GM23338 (cell line): ENCODE measurements around the gene POLR3G. TPM values are rescaled to one million over a fixed set of nuclear protein-coding genes. Genes with fewer than 3 reads are reported as not detected.

ENCODE experiments used
- ATAC-seq: fragments of 200-7000 bp; cut with Tn5 transposase; 3 replicates; pipeline ENCODE4 v1.9.1; 2020
- DNase-seq: peaks from one replicate; pipeline ENCODE4 v3.0.0-alpha.2; 2015; ENCODE audit warnings: low spot score
- H2AFZ ChIP-seq: fragments of 200-600 bp; sonication (generic); 2 replicates; pipeline ENCODE4 v1.8.0; 2016; ENCODE audit warnings: antibody characterized with exemption, mild to moderate bottlenecking, moderate library complexity
- H3F3A ChIP-seq: fragments of 200-600 bp; sonication (generic); replicated peaks from 2 replicates; pipeline ENCODE4 v1.8.0; 2017; ENCODE audit warnings: antibody characterized with exemption, mixed run types, low read depth
- H3K27ac ChIP-seq: fragments of 200-600 bp; sonication (generic); 2 replicates; pipeline ENCODE4 v1.6.1; 2016; ENCODE audit warnings: low read depth
- H3K27me3 ChIP-seq: fragments of 200-600 bp; sonication (generic); 2 replicates; pipeline ENCODE4 v1.8.0; 2016; ENCODE audit warnings: mild to moderate bottlenecking, mixed run types, moderate library complexity; ENCODE audit not compliant: insufficient read depth
- H3K36me3 ChIP-seq: fragments of 200-600 bp; sonication (generic); 2 replicates; pipeline ENCODE4 v1.8.0; 2016; ENCODE audit warnings: mild to moderate bottlenecking; ENCODE audit not compliant: insufficient read depth
- H3K4me1 ChIP-seq: fragments of 200-600 bp; sonication (generic); 2 replicates; pipeline ENCODE4 v1.8.0; 2016; ENCODE audit warnings: mild to moderate bottlenecking, moderate library complexity; ENCODE audit not compliant: insufficient read depth
- H3K4me2 ChIP-seq: fragments of 200-600 bp; sonication (generic); 2 replicates; pipeline ENCODE4 v1.7.1; 2017; ENCODE audit warnings: mixed run types
- H3K4me3 ChIP-seq: fragments of 200-600 bp; sonication (generic); 2 replicates; pipeline ENCODE4 v1.6.1; 2016; ENCODE audit warnings: mixed run types
- H3K79me2 ChIP-seq: fragments of 200-600 bp; sonication (generic); replicated peaks from 2 replicates; pipeline ENCODE4 v1.8.0; 2017; ENCODE audit warnings: mild to moderate bottlenecking; ENCODE audit not compliant: insufficient read depth
- H3K9me2 ChIP-seq: fragments of 200-600 bp; sonication (generic); 2 replicates; pipeline ENCODE4 v1.8.0; 2017; ENCODE audit not compliant: insufficient read depth
- H4K20me1 ChIP-seq: fragments of 200-600 bp; sonication (generic); replicated peaks from 2 replicates; pipeline ENCODE4 v1.8.0; 2017; ENCODE audit warnings: mild to moderate bottlenecking; ENCODE audit not compliant: insufficient read depth
- H3K27ac Mint-ChIP-seq: 2 replicates; pipeline ENCODE4 v1.8.0; 2020; ENCODE audit warnings: inconsistent platforms, mild to moderate bottlenecking, moderate library complexity, mixed read lengths
- H3K27me3 Mint-ChIP-seq: 3 replicates; pipeline ENCODE4 v1.8.0; 2022; ENCODE audit warnings: low read depth, mild to moderate bottlenecking, moderate library complexity, mixed read lengths, inconsistent platforms; ENCODE audit not compliant: insufficient read depth, poor library complexity
- H3K36me3 Mint-ChIP-seq: 3 replicates; pipeline ENCODE4 v1.8.0; 2021; ENCODE audit warnings: low read depth, mild to moderate bottlenecking, inconsistent platforms, moderate library complexity, mixed read lengths
- H3K4me1 Mint-ChIP-seq: 3 replicates; pipeline ENCODE4 v1.8.0; 2020; ENCODE audit warnings: mild to moderate bottlenecking, inconsistent platforms, mixed read lengths
- H3K4me3 Mint-ChIP-seq: 3 replicates; pipeline ENCODE4 v1.8.0; 2021; ENCODE audit warnings: moderate library complexity, mild to moderate bottlenecking, inconsistent platforms, mixed read lengths
- H3K9me3 Mint-ChIP-seq: 3 replicates; pipeline ENCODE4 v1.8.0; 2020; ENCODE audit warnings: moderate library complexity, mild to moderate bottlenecking, inconsistent platforms, mixed read lengths
- CREB1 ChIP-seq: fragments of 250-450 bp; sonication (Bioruptor Pico); IDR thresholded peaks from 2 replicates; pipeline ENCODE4 v1.5.0; 2020; ENCODE audit warnings: low read depth, mild to moderate bottlenecking, moderate library complexity
- CTCF ChIP-seq, 2 experiments: fragments of 200-600 bp in 1 of 2; sonication (generic) in 1 of 2; conservative IDR thresholded peaks; 2 replicates each; pipeline versions ENCODE4 v1.5.1 to v1.6.1; 2016 to 2017; ENCODE audit warnings: antibody characterized with exemption in 2 of 2, low read depth in 2 of 2, mild to moderate bottlenecking in 2 of 2, moderate library complexity in 1 of 2
- EZH2 ChIP-seq: fragments of 200-600 bp; sonication (generic); IDR thresholded peaks from one replicate; pipeline ENCODE4 v1.8.0; 2017; ENCODE audit warnings: antibody characterized with exemption, mild to moderate bottlenecking, low read depth; ENCODE audit not compliant: unreplicated experiment
- EZH2phosphoT487 ChIP-seq: fragments of 200-600 bp; sonication (generic); IDR thresholded peaks from one replicate; pipeline ENCODE4 v1.8.1; 2018; ENCODE audit warnings: antibody characterized with exemption; ENCODE audit not compliant: unreplicated experiment
- JUNB ChIP-seq: IDR thresholded peaks from one replicate; pipeline ENCODE4 v1.6.1; 2016; ENCODE audit warnings: antibody characterized with exemption; ENCODE audit not compliant: unreplicated experiment
- NANOG ChIP-seq: IDR thresholded peaks from 2 replicates; pipeline ENCODE4 v1.6.1; 2016; ENCODE audit warnings: antibody characterized with exemption, borderline replicate concordance
- POLR2AphosphoS5 ChIP-seq: IDR thresholded peaks from 2 replicates; pipeline ENCODE4 v1.6.1; 2016; ENCODE audit warnings: antibody characterized with exemption, low read depth
- STAT1 ChIP-seq: IDR thresholded peaks from one replicate; pipeline ENCODE4 v1.6.1; 2016; ENCODE audit warnings: antibody characterized with exemption; ENCODE audit not compliant: unreplicated experiment
- ZNF114 ChIP-seq: fragments of 250-450 bp; sonication (Bioruptor Pico); IDR thresholded peaks from 2 replicates; pipeline ENCODE4 v1.5.0; 2020; ENCODE audit warnings: mild to moderate bottlenecking, moderate library complexity
- ZNF331 ChIP-seq: fragments of 250-450 bp; sonication (Bioruptor Pico); IDR thresholded peaks from 2 replicates; pipeline ENCODE4 v1.5.0; 2020; ENCODE audit warnings: low read depth, mild to moderate bottlenecking, moderate library complexity
- polyA plus RNA-seq: library from polyadenylated mRNA; unstranded; fragments of >200 nt; fragmentation: Nextera tagmentation; extraction: Ambion mirVana; gene quantifications from 2 replicates; pipeline ENCODE4 v1.2.1, GENCODE V29; 2016
- total RNA-seq: library from RNA; depleted of rRNA; stranded (reverse); fragments of >200 nt; shearing (Covaris generic); gene quantifications from 2 replicates; pipeline ENCODE4 v1.2.3, GENCODE V29; 2014
- TF ChIP-seq, protein P1 (sequence below): fragments of 250-450 bp; sonication (Bioruptor Pico); IDR thresholded peaks from 2 replicates; pipeline ENCODE4 v1.5.0; 2020; ENCODE audit warnings: mild to moderate bottlenecking, moderate library complexity
- TF ChIP-seq, protein P2 (sequence below): IDR thresholded peaks from one replicate; pipeline ENCODE4 v1.6.1; 2018; ENCODE audit warnings: antibody characterized with exemption; ENCODE audit not compliant: unreplicated experiment
- TF ChIP-seq, protein P3 (sequence below): IDR thresholded peaks from 2 replicates; pipeline ENCODE4 v1.6.1; 2016; ENCODE audit warnings: antibody characterized with exemption

POLR3G gene
- total and polyA plus RNA-seq, 2 experiments from 2014 or later, result 147 to 376 TPM

GRCh38 chr5:90550963-90551362, 76.3 kb downstream of the POLR3G start:
- Histone ChIP-seq H3K4me1 (peaks cover 53% of the 10 kb centered on the region), H4K20me1 (no peaks in the 10 kb centered on the region), H2AFZ (no peak overlapping the region), H3K9me2 (no peaks in the 10 kb centered on the region), H3K27me3 (no peaks in the 10 kb centered on the region), H3K79me2 (no peaks in the 10 kb centered on the region), H3F3A (no peaks in the 10 kb centered on the region), H3K36me3 (no peaks in the 10 kb centered on the region), H3K4me3 (no peak overlapping the region), H3K27ac (no peak overlapping the region), H3K4me2 (no peak overlapping the region)
- DNase-seq (no peak), ATAC-seq (no peak)
- Mint-ChIP-seq H3K9me3 (no peaks in the 10 kb centered on the region), H3K4me1 (peaks cover 50% of the 10 kb centered on the region), H3K27ac (no peak overlapping the region), H3K27me3 (peaks cover 5% of the 10 kb centered on the region), H3K36me3 (no peaks in the 10 kb centered on the region), H3K4me3 (no peak overlapping the region)
- TF ChIP-seq STAT1, result no peak
- no peak for TF ChIP-seq POLR2AphosphoS5
- TF ChIP-seq ZNF114 (CRISPR knock-in tag), result no peak
- no peak for TF ChIP-seq CREB1 (CRISPR knock-in tag)
- TF ChIP-seq, protein P1, sequence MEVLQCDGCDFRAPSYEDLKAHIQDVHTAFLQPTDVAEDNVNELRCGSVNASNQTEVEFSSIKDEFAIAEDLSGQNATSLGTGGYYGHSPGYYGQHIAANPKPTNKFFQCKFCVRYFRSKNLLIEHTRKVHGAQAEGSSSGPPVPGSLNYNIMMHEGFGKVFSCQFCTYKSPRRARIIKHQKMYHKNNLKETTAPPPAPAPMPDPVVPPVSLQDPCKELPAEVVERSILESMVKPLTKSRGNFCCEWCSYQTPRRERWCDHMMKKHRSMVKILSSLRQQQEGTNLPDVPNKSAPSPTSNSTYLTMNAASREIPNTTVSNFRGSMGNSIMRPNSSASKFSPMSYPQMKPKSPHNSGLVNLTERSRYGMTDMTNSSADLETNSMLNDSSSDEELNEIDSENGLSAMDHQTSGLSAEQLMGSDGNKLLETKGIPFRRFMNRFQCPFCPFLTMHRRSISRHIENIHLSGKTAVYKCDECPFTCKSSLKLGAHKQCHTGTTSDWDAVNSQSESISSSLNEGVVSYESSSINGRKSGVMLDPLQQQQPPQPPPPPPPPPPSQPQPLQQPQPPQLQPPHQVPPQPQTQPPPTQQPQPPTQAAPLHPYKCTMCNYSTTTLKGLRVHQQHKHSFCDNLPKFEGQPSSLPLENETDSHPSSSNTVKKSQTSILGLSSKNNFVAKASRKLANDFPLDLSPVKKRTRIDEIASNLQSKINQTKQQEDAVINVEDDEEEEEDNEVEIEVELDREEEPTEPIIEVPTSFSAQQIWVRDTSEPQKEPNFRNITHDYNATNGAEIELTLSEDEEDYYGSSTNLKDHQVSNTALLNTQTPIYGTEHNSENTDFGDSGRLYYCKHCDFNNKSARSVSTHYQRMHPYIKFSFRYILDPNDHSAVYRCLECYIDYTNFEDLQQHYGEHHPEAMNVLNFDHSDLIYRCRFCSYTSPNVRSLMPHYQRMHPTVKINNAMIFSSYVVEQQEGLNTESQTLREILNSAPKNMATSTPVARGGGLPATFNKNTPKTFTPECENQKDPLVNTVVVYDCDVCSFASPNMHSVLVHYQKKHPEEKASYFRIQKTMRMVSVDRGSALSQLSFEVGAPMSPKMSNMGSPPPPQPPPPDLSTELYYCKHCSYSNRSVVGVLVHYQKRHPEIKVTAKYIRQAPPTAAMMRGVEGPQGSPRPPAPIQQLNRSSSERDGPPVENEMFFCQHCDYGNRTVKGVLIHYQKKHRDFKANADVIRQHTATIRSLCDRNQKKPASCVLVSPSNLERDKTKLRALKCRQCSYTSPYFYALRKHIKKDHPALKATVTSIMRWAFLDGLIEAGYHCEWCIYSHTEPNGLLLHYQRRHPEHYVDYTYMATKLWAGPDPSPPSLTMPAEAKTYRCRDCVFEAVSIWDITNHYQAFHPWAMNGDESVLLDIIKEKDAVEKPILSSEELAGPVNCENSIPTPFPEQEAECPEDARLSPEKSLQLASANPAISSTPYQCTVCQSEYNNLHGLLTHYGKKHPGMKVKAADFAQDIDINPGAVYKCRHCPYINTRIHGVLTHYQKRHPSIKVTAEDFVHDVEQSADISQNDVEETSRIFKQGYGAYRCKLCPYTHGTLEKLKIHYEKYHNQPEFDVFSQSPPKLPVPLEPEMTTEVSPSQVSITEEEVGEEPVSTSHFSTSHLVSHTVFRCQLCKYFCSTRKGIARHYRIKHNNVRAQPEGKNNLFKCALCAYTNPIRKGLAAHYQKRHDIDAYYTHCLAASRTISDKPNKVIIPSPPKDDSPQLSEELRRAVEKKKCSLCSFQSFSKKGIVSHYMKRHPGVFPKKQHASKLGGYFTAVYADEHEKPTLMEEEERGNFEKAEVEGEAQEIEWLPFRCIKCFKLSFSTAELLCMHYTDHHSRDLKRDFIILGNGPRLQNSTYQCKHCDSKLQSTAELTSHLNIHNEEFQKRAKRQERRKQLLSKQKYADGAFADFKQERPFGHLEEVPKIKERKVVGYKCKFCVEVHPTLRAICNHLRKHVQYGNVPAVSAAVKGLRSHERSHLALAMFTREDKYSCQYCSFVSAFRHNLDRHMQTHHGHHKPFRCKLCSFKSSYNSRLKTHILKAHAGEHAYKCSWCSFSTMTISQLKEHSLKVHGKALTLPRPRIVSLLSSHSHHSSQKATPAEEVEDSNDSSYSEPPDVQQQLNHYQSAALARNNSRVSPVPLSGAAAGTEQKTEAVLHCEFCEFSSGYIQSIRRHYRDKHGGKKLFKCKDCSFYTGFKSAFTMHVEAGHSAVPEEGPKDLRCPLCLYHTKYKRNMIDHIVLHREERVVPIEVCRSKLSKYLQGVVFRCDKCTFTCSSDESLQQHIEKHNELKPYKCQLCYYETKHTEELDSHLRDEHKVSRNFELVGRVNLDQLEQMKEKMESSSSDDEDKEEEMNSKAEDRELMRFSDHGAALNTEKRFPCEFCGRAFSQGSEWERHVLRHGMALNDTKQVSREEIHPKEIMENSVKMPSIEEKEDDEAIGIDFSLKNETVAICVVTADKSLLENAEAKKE (CRISPR knock-in tag), result no peak
- TF ChIP-seq EZH2, result no peak
- TF ChIP-seq ZNF331, result no peak
- no peak for TF ChIP-seq NANOG
- TF ChIP-seq JUNB, result no peak
- TF ChIP-seq, protein P2, sequence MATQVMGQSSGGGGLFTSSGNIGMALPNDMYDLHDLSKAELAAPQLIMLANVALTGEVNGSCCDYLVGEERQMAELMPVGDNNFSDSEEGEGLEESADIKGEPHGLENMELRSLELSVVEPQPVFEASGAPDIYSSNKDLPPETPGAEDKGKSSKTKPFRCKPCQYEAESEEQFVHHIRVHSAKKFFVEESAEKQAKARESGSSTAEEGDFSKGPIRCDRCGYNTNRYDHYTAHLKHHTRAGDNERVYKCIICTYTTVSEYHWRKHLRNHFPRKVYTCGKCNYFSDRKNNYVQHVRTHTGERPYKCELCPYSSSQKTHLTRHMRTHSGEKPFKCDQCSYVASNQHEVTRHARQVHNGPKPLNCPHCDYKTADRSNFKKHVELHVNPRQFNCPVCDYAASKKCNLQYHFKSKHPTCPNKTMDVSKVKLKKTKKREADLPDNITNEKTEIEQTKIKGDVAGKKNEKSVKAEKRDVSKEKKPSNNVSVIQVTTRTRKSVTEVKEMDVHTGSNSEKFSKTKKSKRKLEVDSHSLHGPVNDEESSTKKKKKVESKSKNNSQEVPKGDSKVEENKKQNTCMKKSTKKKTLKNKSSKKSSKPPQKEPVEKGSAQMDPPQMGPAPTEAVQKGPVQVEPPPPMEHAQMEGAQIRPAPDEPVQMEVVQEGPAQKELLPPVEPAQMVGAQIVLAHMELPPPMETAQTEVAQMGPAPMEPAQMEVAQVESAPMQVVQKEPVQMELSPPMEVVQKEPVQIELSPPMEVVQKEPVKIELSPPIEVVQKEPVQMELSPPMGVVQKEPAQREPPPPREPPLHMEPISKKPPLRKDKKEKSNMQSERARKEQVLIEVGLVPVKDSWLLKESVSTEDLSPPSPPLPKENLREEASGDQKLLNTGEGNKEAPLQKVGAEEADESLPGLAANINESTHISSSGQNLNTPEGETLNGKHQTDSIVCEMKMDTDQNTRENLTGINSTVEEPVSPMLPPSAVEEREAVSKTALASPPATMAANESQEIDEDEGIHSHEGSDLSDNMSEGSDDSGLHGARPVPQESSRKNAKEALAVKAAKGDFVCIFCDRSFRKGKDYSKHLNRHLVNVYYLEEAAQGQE, result no peak
- no peak for TF ChIP-seq CTCF (conservative IDR thresholded peaks at IDR 0.05; ENCODE audit: low read depth in 2 of 2)
- TF ChIP-seq EZH2phosphoT487, result no peak
- TF ChIP-seq, protein P3, sequence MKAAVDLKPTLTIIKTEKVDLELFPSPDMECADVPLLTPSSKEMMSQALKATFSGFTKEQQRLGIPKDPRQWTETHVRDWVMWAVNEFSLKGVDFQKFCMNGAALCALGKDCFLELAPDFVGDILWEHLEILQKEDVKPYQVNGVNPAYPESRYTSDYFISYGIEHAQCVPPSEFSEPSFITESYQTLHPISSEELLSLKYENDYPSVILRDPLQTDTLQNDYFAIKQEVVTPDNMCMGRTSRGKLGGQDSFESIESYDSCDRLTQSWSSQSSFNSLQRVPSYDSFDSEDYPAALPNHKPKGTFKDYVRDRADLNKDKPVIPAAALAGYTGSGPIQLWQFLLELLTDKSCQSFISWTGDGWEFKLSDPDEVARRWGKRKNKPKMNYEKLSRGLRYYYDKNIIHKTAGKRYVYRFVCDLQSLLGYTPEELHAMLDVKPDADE, result no peak
